MM.1S (cell line): ENCODE results near the gene TXNRD1.
"Not testable (repeated sequence)": the region's sequence is repeated elsewhere in the genome, so short reads cannot be mapped to it uniquely, and the experiment has no call there.

Experiments
- DNase-seq: peaks from one replicate; pipeline ENCODE4 v3.0.0-alpha.2; 2015
- H2AFZ ChIP-seq: fragments of 300-600 bp; sonication (generic); 2 replicates; pipeline ENCODE4 v1.6.0; 2016; ENCODE audit warnings: antibody characterized with exemption, low read length
- H3F3A ChIP-seq: fragments of 300-600 bp; sonication (generic); 2 replicates; pipeline ENCODE4 v1.6.1; 2016; ENCODE audit warnings: mild to moderate bottlenecking, antibody characterized with exemption, low read length, moderate library complexity, mixed read lengths; ENCODE audit not compliant: insufficient read depth
- H3K27ac ChIP-seq: fragments of 300-600 bp; sonication (generic); 2 replicates; pipeline ENCODE4 v1.5.1; 2016; ENCODE audit warnings: mild to moderate bottlenecking, low read length
- H3K27me3 ChIP-seq: fragments of 300-600 bp; sonication (generic); replicated peaks from 2 replicates; pipeline ENCODE4 v1.6.0; 2016; ENCODE audit warnings: low read length; ENCODE audit not compliant: insufficient read depth
- H3K36me3 ChIP-seq: fragments of 300-600 bp; sonication (generic); replicated peaks from 2 replicates; pipeline ENCODE4 v1.6.1; 2016; ENCODE audit warnings: mild to moderate bottlenecking, low read length, mixed read lengths; ENCODE audit not compliant: insufficient read depth
- H3K4me1 ChIP-seq: fragments of 300-600 bp; sonication (generic); 2 replicates; pipeline ENCODE4 v1.6.1; 2016; ENCODE audit warnings: low read length, mixed read lengths
- H3K4me2 ChIP-seq: fragments of 300-600 bp; sonication (generic); 2 replicates; pipeline ENCODE4 v1.6.0; 2016; ENCODE audit warnings: low read depth, low read length
- H3K4me3 ChIP-seq: fragments of 300-600 bp; sonication (generic); 2 replicates; pipeline ENCODE4 v1.5.1; 2016; ENCODE audit warnings: low read length, mixed read lengths
- H3K79me2 ChIP-seq: fragments of 300-600 bp; sonication (generic); 2 replicates; pipeline ENCODE4 v1.6.1; 2016; ENCODE audit warnings: mixed run types, low read length, mixed read lengths
- H3K9ac ChIP-seq: fragments of 300-600 bp; sonication (generic); 2 replicates; pipeline ENCODE4 v1.6.1; 2016; ENCODE audit warnings: low read length, mixed read lengths
- H3K9me2 ChIP-seq: fragments of 300-600 bp; sonication (generic); replicated peaks from 2 replicates; pipeline ENCODE4 v1.6.1; 2016; ENCODE audit warnings: mild to moderate bottlenecking, low read length, mixed read lengths; ENCODE audit not compliant: insufficient read depth
- H3K9me3 ChIP-seq: fragments of 300-600 bp; sonication (generic); replicated peaks from 2 replicates; pipeline ENCODE4 v1.6.1; 2016; ENCODE audit warnings: mild to moderate bottlenecking, low read length, mixed read lengths; ENCODE audit not compliant: insufficient read depth
- H4K20me1 ChIP-seq: fragments of 300-600 bp; sonication (generic); 2 replicates; pipeline ENCODE4 v1.6.1; 2016; ENCODE audit warnings: mild to moderate bottlenecking, low read length, moderate library complexity, mixed read lengths; ENCODE audit not compliant: insufficient read depth
- EZH2 ChIP-seq: fragments of 300-600 bp; sonication (generic); optimal IDR thresholded peaks from 2 replicates; pipeline ENCODE3; 2017; ENCODE audit warnings: low read depth, mild to moderate bottlenecking, antibody characterized with exemption, low read length, mixed read lengths
- EZH2phosphoT487 ChIP-seq: fragments of 300-600 bp; sonication (generic); IDR thresholded peaks from 2 replicates; pipeline ENCODE4 v1.6.1; 2018; ENCODE audit warnings: antibody characterized with exemption, low read length
- TF ChIP-seq, protein P1 (sequence below): fragments of 300-600 bp; sonication (generic); IDR thresholded peaks from 2 replicates; pipeline ENCODE4 v1.5.1; 2016; ENCODE audit warnings: antibody characterized with exemption, low read length, mixed read lengths

TXNRD1 gene

DNA sequence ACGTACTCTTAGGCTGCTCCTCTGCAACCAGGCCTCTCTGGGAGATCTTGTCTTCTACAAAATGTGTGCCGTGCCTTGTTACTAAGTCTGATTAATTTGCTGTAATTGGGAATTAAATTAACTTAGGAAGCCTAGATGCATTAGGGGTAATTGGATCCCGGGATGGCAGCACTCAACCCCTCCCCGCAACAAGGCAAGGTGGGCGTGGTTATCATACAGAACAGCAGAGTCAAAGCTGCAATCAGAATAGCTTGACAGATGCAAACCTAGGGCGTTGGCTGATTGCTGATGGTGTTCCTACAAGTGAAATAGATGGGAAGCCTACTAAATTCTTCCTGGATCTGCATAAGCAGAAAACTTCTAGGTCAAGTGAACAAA, 43.0 kb upstream of the TXNRD1 start:
- H2AFZ ChIP-seq = no peak overlapping the region
- no peaks in the 10 kb centered on the region for H3K9me2 ChIP-seq
- no peak overlapping the region for H3K27ac ChIP-seq
- TF ChIP-seq, protein P1, sequence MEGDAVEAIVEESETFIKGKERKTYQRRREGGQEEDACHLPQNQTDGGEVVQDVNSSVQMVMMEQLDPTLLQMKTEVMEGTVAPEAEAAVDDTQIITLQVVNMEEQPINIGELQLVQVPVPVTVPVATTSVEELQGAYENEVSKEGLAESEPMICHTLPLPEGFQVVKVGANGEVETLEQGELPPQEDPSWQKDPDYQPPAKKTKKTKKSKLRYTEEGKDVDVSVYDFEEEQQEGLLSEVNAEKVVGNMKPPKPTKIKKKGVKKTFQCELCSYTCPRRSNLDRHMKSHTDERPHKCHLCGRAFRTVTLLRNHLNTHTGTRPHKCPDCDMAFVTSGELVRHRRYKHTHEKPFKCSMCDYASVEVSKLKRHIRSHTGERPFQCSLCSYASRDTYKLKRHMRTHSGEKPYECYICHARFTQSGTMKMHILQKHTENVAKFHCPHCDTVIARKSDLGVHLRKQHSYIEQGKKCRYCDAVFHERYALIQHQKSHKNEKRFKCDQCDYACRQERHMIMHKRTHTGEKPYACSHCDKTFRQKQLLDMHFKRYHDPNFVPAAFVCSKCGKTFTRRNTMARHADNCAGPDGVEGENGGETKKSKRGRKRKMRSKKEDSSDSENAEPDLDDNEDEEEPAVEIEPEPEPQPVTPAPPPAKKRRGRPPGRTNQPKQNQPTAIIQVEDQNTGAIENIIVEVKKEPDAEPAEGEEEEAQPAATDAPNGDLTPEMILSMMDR = no peak
- TF ChIP-seq EZH2 (no peak), EZH2phosphoT487 (no peak)
- DNase-seq = no peak
- no peaks in the 10 kb centered on the region for H3K27me3 ChIP-seq
- H3K4me1 ChIP-seq = no peaks in the 10 kb centered on the region
- H3K9ac ChIP-seq = no peak overlapping the region
- H3F3A ChIP-seq = no peaks in the 10 kb centered on the region
- no peaks in the 10 kb centered on the region for H4K20me1 ChIP-seq
- no peaks in the 10 kb centered on the region for H3K9me3 ChIP-seq
- no peaks in the 10 kb centered on the region for H3K79me2 ChIP-seq
- H3K4me3 ChIP-seq = no peak overlapping the region
- H3K36me3 ChIP-seq = no peaks in the 10 kb centered on the region
- H3K4me2 ChIP-seq = no peak overlapping the region

DNA sequence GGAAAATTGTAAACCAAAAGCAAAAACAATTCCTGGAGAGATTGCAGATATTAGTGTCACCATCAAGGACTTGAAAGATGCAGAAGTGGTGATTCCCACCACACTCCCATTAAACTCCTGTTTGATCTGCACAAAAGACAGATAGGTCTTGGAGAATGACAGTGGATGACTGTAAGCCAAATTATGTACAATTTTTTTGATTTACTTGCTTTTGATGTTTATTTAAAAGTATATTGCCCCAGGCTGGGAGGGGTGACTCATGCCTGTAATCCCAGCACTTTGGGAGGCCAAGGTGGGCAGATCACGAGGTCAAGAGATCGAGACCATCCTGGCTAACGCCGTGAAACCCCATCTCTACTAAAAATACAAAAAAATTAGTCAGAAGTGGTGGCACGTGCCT, 41.8 kb upstream of the TXNRD1 start:
- not testable (repeated sequence) for DNase-seq, H3K36me3 ChIP-seq, H3K27me3 ChIP-seq, H3K9me3 ChIP-seq, H2AFZ ChIP-seq, H3K4me1 ChIP-seq, H3F3A ChIP-seq, H3K27ac ChIP-seq, H3K4me2 ChIP-seq, H4K20me1 ChIP-seq, H3K9me2 ChIP-seq, H3K79me2 ChIP-seq, H3K4me3 ChIP-seq, H3K9ac ChIP-seq

DNA sequence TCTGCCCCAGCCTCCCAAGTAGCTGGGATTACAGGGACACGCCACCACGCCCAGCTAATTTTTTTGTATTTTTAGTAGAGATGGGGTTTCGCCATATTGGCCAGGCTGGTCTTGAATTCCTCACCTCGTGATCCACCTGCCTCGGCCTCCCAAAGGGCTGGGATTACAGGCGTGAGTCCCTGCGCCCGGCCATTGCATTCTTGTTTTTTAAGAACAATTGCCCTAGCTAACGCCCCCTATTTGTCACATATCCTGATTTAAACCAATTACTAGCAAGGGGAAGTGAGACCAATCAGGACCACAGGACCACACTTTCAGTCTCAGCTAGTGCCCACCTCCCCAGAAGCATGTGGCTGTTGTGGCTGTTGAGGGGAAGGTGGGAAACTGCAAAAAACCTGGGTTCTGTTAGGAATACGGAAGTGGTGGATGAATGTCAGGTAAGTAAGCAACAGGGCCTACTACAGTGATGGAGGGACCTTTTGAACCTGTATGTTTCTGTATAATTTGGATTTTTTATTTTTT, 39.8 kb upstream of the TXNRD1 start:
- no peaks in the 10 kb centered on the region for H3K9me2 ChIP-seq
- no peak overlapping the region for H3K27ac ChIP-seq
- TF ChIP-seq, protein P1 = no peak
- TF ChIP-seq EZH2phosphoT487 (no peak), EZH2 (no peak)
- H2AFZ ChIP-seq = no peak overlapping the region
- no peaks in the 10 kb centered on the region for H3K9me3 ChIP-seq
- no peak for DNase-seq
- no peaks in the 10 kb centered on the region for H3K27me3 ChIP-seq
- no peak overlapping the region for H3K9ac ChIP-seq
- no peaks in the 10 kb centered on the region for H3K4me1 ChIP-seq
- no peaks in the 10 kb centered on the region for H3F3A ChIP-seq
- no peaks in the 10 kb centered on the region for H4K20me1 ChIP-seq
- no peak overlapping the region for H3K4me2 ChIP-seq
- H3K4me3 ChIP-seq = no peak overlapping the region
- no peaks in the 10 kb centered on the region for H3K79me2 ChIP-seq
- no peaks in the 10 kb centered on the region for H3K36me3 ChIP-seq

DNA sequence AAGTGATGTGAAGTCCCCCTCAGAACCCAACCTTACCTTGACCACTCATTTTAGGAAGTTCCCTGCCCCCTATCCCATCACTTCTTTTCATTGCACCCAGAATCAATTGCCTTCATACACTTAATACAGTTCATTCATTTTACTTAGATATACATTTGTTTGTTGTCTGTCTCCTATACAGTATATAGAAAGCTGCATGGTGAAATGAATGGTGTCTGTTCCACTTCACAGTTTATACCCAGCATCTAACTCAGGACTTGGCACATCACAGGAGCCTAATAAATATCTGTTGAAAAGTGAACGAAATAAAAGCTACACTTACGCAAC, 38.3 kb upstream of the TXNRD1 start:
- H3K27ac ChIP-seq = no peak overlapping the region
- no peak overlapping the region for H3K9ac ChIP-seq
- no peaks in the 10 kb centered on the region for H3K4me1 ChIP-seq
- H2AFZ ChIP-seq = no peak overlapping the region
- no peaks in the 10 kb centered on the region for H4K20me1 ChIP-seq
- no peak overlapping the region for H3K4me3 ChIP-seq
- no peak overlapping the region for H3K4me2 ChIP-seq
- no peaks in the 10 kb centered on the region for H3K9me2 ChIP-seq
- no peaks in the 10 kb centered on the region for H3F3A ChIP-seq
- H3K79me2 ChIP-seq = no peaks in the 10 kb centered on the region
- H3K27me3 ChIP-seq = no peaks in the 10 kb centered on the region
- DNase-seq = no peak
- TF ChIP-seq EZH2 (no peak), EZH2phosphoT487 (no peak)
- TF ChIP-seq, protein P1 = no peak
- H3K9me3 ChIP-seq = no peaks in the 10 kb centered on the region
- no peaks in the 10 kb centered on the region for H3K36me3 ChIP-seq
